K562 (cell line): ENCODE measurements around the gene RBM3. TPM values are rescaled to one million over a fixed set of nuclear protein-coding genes. Genes with fewer than 3 reads are reported as not detected.

ENCODE experiments used
- BMI1 ChIP-seq: fragments of 150-350 bp; IDR thresholded peaks from 2 replicates; pipeline ENCODE4 v1.6.1; 2014; ENCODE audit warnings: low read length
- CBX3 ChIP-seq, 2 experiments: IDR thresholded peaks; 1 replicate in 1 of 2; 2 replicates in 1 of 2; pipeline ENCODE4 v1.6.1; 2012; ENCODE audit warnings: inconsistent platforms in 2 of 2, low read length in 2 of 2, borderline replicate concordance in 1 of 2, control low read depth in 1 of 2
- CCNT2 ChIP-seq: IDR thresholded peaks from 2 replicates; pipeline ENCODE4 v1.6.1; 2011; ENCODE audit warnings: borderline replicate concordance, low read depth, mild to moderate bottlenecking, moderate library complexity, mixed read lengths, low read length; ENCODE audit not compliant: insufficient read length; ENCODE audit errors: extremely low read depth
- CREB3L1 ChIP-seq: fragments of 450-650 bp; IDR thresholded peaks from 2 replicates; pipeline ENCODE4 v1.6.1; 2014; ENCODE audit warnings: low read depth, mild to moderate bottlenecking, moderate library complexity, borderline replicate concordance
- CTBP1 ChIP-seq: fragments of 450-650 bp; IDR thresholded peaks from 2 replicates; pipeline ENCODE4 v1.6.1; 2016; ENCODE audit warnings: borderline replicate concordance
- JUND ChIP-seq, 2 experiments: IDR thresholded peaks; 2 replicates in 1 of 2; 3 replicates in 1 of 2; pipeline ENCODE4 v1.6.1; 2011; ENCODE audit warnings: borderline replicate concordance in 2 of 2, low read depth in 2 of 2, low read length in 2 of 2, improper control_type of control experiment in 1 of 2, missing biosample characterization in 1 of 2, missing genetic modification characterization in 1 of 2, missing genetic modification reagents in 1 of 2
- NFIC ChIP-seq: fragments of 450-650 bp; IDR thresholded peaks from 2 replicates; pipeline ENCODE4 v1.6.1; 2017; ENCODE audit warnings: mild to moderate bottlenecking, inconsistent platforms
- NFYB ChIP-seq: IDR thresholded peaks from 2 replicates; pipeline ENCODE4 v1.6.1; 2011; ENCODE audit warnings: mild to moderate bottlenecking, moderate library complexity; ENCODE audit not compliant: insufficient read length; ENCODE audit errors: extremely low read depth
- POLR2B ChIP-seq: fragments of 450-650 bp; IDR thresholded peaks from 2 replicates; pipeline ENCODE4 v1.6.1; 2018; ENCODE audit warnings: low read depth; ENCODE audit not compliant: partially characterized antibody
- RNF2 ChIP-seq: sonication (generic); IDR thresholded peaks from 2 replicates; pipeline ENCODE4 v1.6.1; 2016
- SRF ChIP-seq, 2 experiments: fragments of 250-450, 450-650 bp in 1 of 2; sonication (Bioruptor Pico) in 1 of 2; sonication (generic) in 1 of 2; formaldehyde crosslinking; IDR thresholded peaks; 2 replicates each; pipeline versions ENCODE4 v1.5.0 to v1.5.1; 2020 to 2022; ENCODE audit warnings: mild to moderate bottlenecking in 1 of 2, missing genetic modification reagents in 1 of 2
- TAF15 ChIP-seq: fragments of 200-400 bp; formaldehyde crosslinking; IDR thresholded peaks from 2 replicates; pipeline ENCODE4 v1.6.1; 2017; ENCODE audit warnings: mild to moderate bottlenecking, low read depth, low read length, moderate library complexity
- TOE1 ChIP-seq, 2 experiments: fragments of 450-650 bp in 1 of 2; sonication (generic) in 1 of 2; formaldehyde crosslinking in 1 of 2; IDR thresholded peaks; 2 replicates each; pipeline versions ENCODE4 v1.7.1 to v1.8.0; 2016 to 2022; ENCODE audit warnings: borderline replicate concordance in 2 of 2, mild to moderate bottlenecking in 2 of 2, antibody characterized with exemption in 1 of 2, inconsistent platforms in 1 of 2, low read depth in 1 of 2, missing genetic modification reagents in 1 of 2, moderate library complexity in 1 of 2
- TRIM28 ChIP-seq: fragments of 450-650 bp; IDR thresholded peaks from 2 replicates; pipeline ENCODE4 v1.6.1; 2017
- USF1 ChIP-seq: sonication (generic); formaldehyde crosslinking; IDR thresholded peaks from 2 replicates; pipeline ENCODE4 v1.9.0; 2022; ENCODE audit warnings: mild to moderate bottlenecking, missing genetic modification reagents
- ZBTB11 ChIP-seq, 3 experiments: fragments of 200-800 bp in 1 of 3; fragments of 250-450 bp in 1 of 3; fragments of 450-650 bp in 1 of 3; sonication (Bioruptor Pico) in 1 of 3; sonication (Bioruptor generic) in 1 of 3; formaldehyde crosslinking in 1 of 3; IDR thresholded peaks; 2 replicates each; pipeline versions ENCODE4 v1.6.1 to v1.8.0; 2016 to 2022; ENCODE audit warnings: mild to moderate bottlenecking in 2 of 3, missing genetic modification characterization in 2 of 3, missing compliant biosample characterization in 1 of 3, moderate library complexity in 1 of 3
- ZC3H11A ChIP-seq: IDR thresholded peaks from 2 replicates; pipeline ENCODE4 v1.6.1; 2012; ENCODE audit warnings: low read depth, low read length, improper control_type of control experiment
- ZNF232 ChIP-seq: sonication (generic); formaldehyde crosslinking; IDR thresholded peaks from 2 replicates; pipeline ENCODE4 v1.8.0; 2022; ENCODE audit warnings: mild to moderate bottlenecking, missing genetic modification reagents
- ZNF584 ChIP-seq: fragments of 200-800 bp; sonication (Bioruptor generic); IDR thresholded peaks from 2 replicates; pipeline ENCODE4 v1.6.1; 2016; ENCODE audit warnings: low read depth, mild to moderate bottlenecking, missing genetic modification characterization, missing compliant biosample characterization
- polyA plus RNA-seq, 8 experiments: library from polyadenylated mRNA; depleted of rRNA in 4 of 8; stranded (reverse) in 5 of 8; unstranded in 3 of 8; fragments of >200 nt; fragmentation: Nextera tagmentation in 2 of 8; fragmentation: Illumina TruSeq in 1 of 8; extraction: Ambion mirVana in 2 of 8; extraction: Trizol in 1 of 8; gene quantifications; 2 replicates each; pipeline versions ENCODE4 v1.2.1 to v1.2.3, GENCODE V29; 2011 to 2014; ENCODE audit warnings: inconsistent platforms in 1 of 8, missing spikeins in 1 of 8
- total RNA-seq, 7 experiments: library from RNA; depleted of rRNA in 6 of 7; stranded (reverse); fragments of >200 nt in 6 of 7; fragmentation: Illumina TruSeq in 2 of 7; extraction: Trizol in 2 of 7; gene quantifications; 2 replicates each; pipeline versions ENCODE4 v1.2.1 to v1.2.3, GENCODE V29; 2011 to 2021; ENCODE audit warnings: low replicate concordance in 1 of 7

Gene RBM3
- total and polyA plus RNA-seq, 9 of the 15 experiments (the other 6 are each of a cell fraction or from before 2014, with no cell fraction given), result 70.3 to 272 (median 209) TPM

GRCh38 chrX:48597353-48598264 lies 23.3 kb downstream of the RBM3 start, which contains the start of gene WDR13 (continued):
- TF ChIP-seq ZBTB11 (CRISPR knock-in tag; IDR thresholded peaks at IDR 0.05) (peak in 1 of 3 experiments; percentile 51; a peak in 2 of 6 replicates), RNF2 (peak; percentile 45; the same call in 1 of the 2 replicates), ZC3H11A (no peak), CBX3 (IDR thresholded peaks at IDR 0.05; ENCODE audit: borderline replicate concordance in 1 of 2, low read length in 2 of 2) (peak in 1 of 2 experiments; percentile 22; a peak in 1 of 3 replicates), ZNF232 (no peak), USF1 (CRISPR knock-in tag) (no peak; the same call in 1 of the 2 replicates), CCNT2 (peak; percentile 16), TRIM28 (0 out of 2 replicates have a peak, but pooled peaks have one; percentile 30), BMI1 (peak; percentile 76), NFYB (no peak), ZNF584 (CRISPR knock-in tag) (no peak), CTBP1 (0 out of 2 replicates have a peak, but pooled peaks have one; percentile 48), NFIC (peak; percentile 96), CREB3L1 (peak; percentile 62; the same call in 1 of the 2 replicates), POLR2B (peak; percentile 89), JUND (IDR thresholded peaks at IDR 0.05; ENCODE audit: borderline replicate concordance, low read depth, low read length) (no peak), JUND (tag; IDR thresholded peaks at IDR 0.05; ENCODE audit: borderline replicate concordance, low read depth, low read length) (peak; percentile 38; the same call in 1 of the 3 replicates), TAF15 (no peak), TOE1 (IDR thresholded peaks at IDR 0.05; ENCODE audit: borderline replicate concordance) (0 out of 2 replicates have a peak, but pooled peaks have one; percentile 45), TOE1 (CRISPR knock-in tag; IDR thresholded peaks at IDR 0.05; ENCODE audit: borderline replicate concordance, low read depth) (no peak), SRF (CRISPR knock-in tag; IDR thresholded peaks at IDR 0.05) (peak in 1 of 2 experiments; percentile 54; a peak in 1 of 4 replicates)
